Stimulated activated naive CD4-positive, alpha-beta T cell treated with Interleukin-2 at 50 U/mL for 16 hours (primary cell): ENCODE data around the gene PTPRM.

Experiments
- DNase-seq: peaks from one replicate; lab custom pipeline; 2025; lab: John Stamatoyannopoulos, UW

The PTPRM gene

GRCh38 chr18:7567474-7568425 lies 634 bp downstream of the PTPRM start:
- no peak for DNase-seq

GRCh38 chr18:7568426-7568825 lies 1.3 kb downstream of the PTPRM start:
- no peak for DNase-seq

GRCh38 chr18:7571626-7572025 lies 4.5 kb downstream of the PTPRM start:
- no peak for DNase-seq

- DNase-seq, result no peak
These were observed 5.7 kb downstream of the PTPRM start for GRCh38 chr18:7572822-7573221.

GRCh38 chr18:7575465-7576028 lies 8.4 kb downstream of the PTPRM start:
- no peak for DNase-seq

GRCh38 chr18:7576077-7576476 lies 9.0 kb downstream of the PTPRM start:
- DNase-seq, result no peak

GRCh38 chr18:7576685-7577084 lies 9.6 kb downstream of the PTPRM start:
- DNase-seq, result no peak

GRCh38 chr18:7577706-7578105 lies 10.6 kb downstream of the PTPRM start:
- no peak for DNase-seq

- DNase-seq, result no peak
These were observed 12.2 kb downstream of the PTPRM start for GRCh38 chr18:7579176-7579917.

GRCh38 chr18:7579918-7580542 lies 12.9 kb downstream of the PTPRM start:
- no peak for DNase-seq

- DNase-seq, result no peak
These were observed 17.6 kb downstream of the PTPRM start for GRCh38 chr18:7584646-7585275.

- no peak for DNase-seq
These were observed 18.2 kb downstream of the PTPRM start for GRCh38 chr18:7585276-7585670.

GRCh38 chr18:7586379-7586778 lies 19.3 kb downstream of the PTPRM start:
- no peak for DNase-seq

- no peak for DNase-seq
These were observed 23.9 kb downstream of the PTPRM start for GRCh38 chr18:7590826-7591560.

- DNase-seq, result no peak
These were observed 25.4 kb downstream of the PTPRM start for GRCh38 chr18:7592305-7593071.

GRCh38 chr18:7593218-7593819 lies 26.2 kb downstream of the PTPRM start:
- DNase-seq, result no peak

- no peak for DNase-seq
These were observed 29.0 kb downstream of the PTPRM start for GRCh38 chr18:7596147-7596546.

GRCh38 chr18:7597500-7597899 lies 30.4 kb downstream of the PTPRM start:
- DNase-seq, result no peak

- DNase-seq, result no peak
These were observed 31.3 kb downstream of the PTPRM start for GRCh38 chr18:7598167-7599047.
